Measurements from ENCODE around the gene LAYN.
A peak's percentile ranks its signal among the peaks of the same experiment; 100 is the strongest.

The LAYN gene

GRCh38 chr11:111527279-111527678, 13.2 kb upstream of the LAYN start:
- no peak for DNase-seq
- intact Hi-C loops (cut with DNase I), result no loop called here

GRCh38 chr11:111528557-111528956, 12.0 kb upstream of the LAYN start:
- DNase-seq, result no peak
- intact Hi-C loops (cut with DNase I), result no loop called here

- DNase-seq, result no peak
- intact Hi-C loops (cut with DNase I), result no loop called here
These were observed 10.4 kb upstream of the LAYN start for GRCh38 chr11:111530091-111530490.

GRCh38 chr11:111531136-111531535, 9.4 kb upstream of the LAYN start:
- no peak for DNase-seq
- intact Hi-C loops (cut with DNase I), result no loop called here

GRCh38 chr11:111531687-111532364, 8.7 kb upstream of the LAYN start:
- intact Hi-C loops (cut with DNase I), result no loop called here
- DNase-seq, result peak in 1 of 42 donors; percentile 43

- DNase-seq, result no peak
These were observed 8.2 kb upstream of the LAYN start for GRCh38 chr11:111532365-111532709.

GRCh38 chr11:111535281-111535680, 5.2 kb upstream of the LAYN start:
- no peak for DNase-seq
- intact Hi-C loops (cut with DNase I), result no loop called here

More at GRCh38 chr11:111532365-111532709, 8.2 kb upstream of the LAYN start:
- intact Hi-C loops (cut with DNase I), result no loop called here

- DNase-seq, result no peak
- intact Hi-C loops (cut with DNase I), result no loop called here
These were observed 3.1 kb upstream of the LAYN start for GRCh38 chr11:111537336-111537860.

GRCh38 chr11:111538407-111539114, 2.0 kb upstream of the LAYN start:
- no peak for DNase-seq
- intact Hi-C loops (cut with DNase I), result no loop called here

- no peak for DNase-seq
- intact Hi-C loops (cut with DNase I), result loop anchor here (10.0 kb wide), 1 partner anchor 85 kb away; no protein-coding TSS in a partner anchor
These were observed 950 bp upstream of the LAYN start for GRCh38 chr11:111539426-111540113.

- DNase-seq, result no peak
- intact Hi-C loops (cut with DNase I), result loop anchor here (10.0 kb wide), 1 partner anchor 86 kb away; no protein-coding TSS in a partner anchor
These were observed 375 bp downstream of the LAYN start for GRCh38 chr11:111540937-111541253.

- DNase-seq, result peak in 41 of 42 donors; percentile 7 to 80 (median 49)
- intact Hi-C loops (cut with DNase I), result loop anchor here (10.0 kb wide), 1 partner anchor 87 kb away; no protein-coding TSS in a partner anchor
These were observed 938 bp downstream of the LAYN start for GRCh38 chr11:111541254-111542061.

- DNase-seq, result no peak
- intact Hi-C loops (cut with DNase I), result loop anchor here (10.0 kb wide), 1 partner anchor 88 kb away; no protein-coding TSS in a partner anchor
These were observed 2.2 kb downstream of the LAYN start for GRCh38 chr11:111542606-111543275.

GRCh38 chr11:111548525-111548924, 8.0 kb downstream of the LAYN start:
- intact Hi-C loops (cut with DNase I), result loop anchor here (10.0 kb wide), 1 partner anchor 94 kb away; no protein-coding TSS in a partner anchor
- peak in 1 of 42 donors; percentile 14 for DNase-seq

- DNase-seq, result peak in 1 of 42 donors; percentile 36
- intact Hi-C loops (cut with DNase I), result loop anchor here (10.0 kb wide), 1 partner anchor 95 kb away; no protein-coding TSS in a partner anchor
These were observed 8.8 kb downstream of the LAYN start for GRCh38 chr11:111549196-111549868.

GRCh38 chr11:111549869-111550203, 9.3 kb downstream of the LAYN start:
- no peak for DNase-seq
- intact Hi-C loops (cut with DNase I), result loop anchor here (10.0 kb wide), 1 partner anchor 95 kb away; no protein-coding TSS in a partner anchor

- DNase-seq, result no peak
- intact Hi-C loops (cut with DNase I), result no loop called here
These were observed 9.7 kb downstream of the LAYN start for GRCh38 chr11:111550258-111550657.

GRCh38 chr11:111554532-111554931, 14.0 kb downstream of the LAYN start:
- intact Hi-C loops (cut with DNase I), result no loop called here
- DNase-seq, result no peak

Data from head of caudate nucleus (tissue), 42 donors.